IMR-90 (cell line): ENCODE data around the gene CLHC1. TPM values are rescaled to one million over a fixed set of nuclear protein-coding genes. Genes with fewer than 3 reads are reported as not detected.

ENCODE experiments used
- ATAC-seq: fragments of 200-7000 bp; cut with Tn5 transposase; 2 replicates; pipeline ENCODE4 v1.9.1; 2020; ENCODE audit warnings: low read depth, mild to moderate bottlenecking, moderate library complexity
- BruUV-seq: library from RNA; stranded (reverse); fragments of 400-500 nt; replicated peaks from 2 replicates; lab custom pipeline; 2021; lab: Mats Ljungman, UMichigan
- CTCF ChIA-PET: fragments of 300-600 bp; formaldehyde crosslinking; extraction: SDS; loops from one replicate; lab custom pipeline; 2021; ENCODE audit warnings: antibody characterized with exemption; lab: Yijun Ruan, JAX
- POLR2A ChIA-PET: fragments of 300-600 bp; sonication (Branson Sonifier 250); formaldehyde crosslinking; loops from one replicate; lab custom pipeline; 2022; ENCODE audit warnings: antibody characterized with exemption; ENCODE audit not compliant: unreplicated experiment; lab: Charles Lee
- DNase-seq: peaks from one replicate; pipeline ENCODE4 v3.0.0; 2013
- H2AFZ ChIP-seq: replicated peaks from 2 replicates; pipeline ENCODE3; 2013; ENCODE audit warnings: low read length, mild to moderate bottlenecking; ENCODE audit not compliant: poor library complexity
- H2AK5ac ChIP-seq: 2 replicates; pipeline ENCODE4 v1.6.1; 2013; ENCODE audit warnings: low read depth, low read length, inconsistent platforms
- H2AK9ac ChIP-seq: replicated peaks from 2 replicates; pipeline ENCODE3; 2013; ENCODE audit warnings: mild to moderate bottlenecking, low read depth, low read length, moderate library complexity; ENCODE audit not compliant: poor library complexity
- H2BK120ac ChIP-seq: 2 replicates; pipeline ENCODE4 v1.6.1; 2013; ENCODE audit warnings: low read depth, low read length, inconsistent platforms
- H2BK15ac ChIP-seq: 3 replicates; pipeline ENCODE4 v1.6.1; 2013; ENCODE audit warnings: low read depth, low read length, inconsistent platforms
- H2BK20ac ChIP-seq: 2 replicates; pipeline ENCODE4 v1.6.1; 2013; ENCODE audit warnings: low read depth, mild to moderate bottlenecking, inconsistent platforms, low read length, moderate library complexity
- H2BK5ac ChIP-seq: 2 replicates; pipeline ENCODE4 v1.6.1; 2013; ENCODE audit warnings: mild to moderate bottlenecking, low read depth, low read length, inconsistent platforms; ENCODE audit not compliant: poor library complexity, severe bottlenecking
- H3K14ac ChIP-seq: replicated peaks from 2 replicates; pipeline ENCODE4 v1.6.1; 2013; ENCODE audit warnings: low read depth, low read length, inconsistent platforms
- H3K18ac ChIP-seq: 2 replicates; pipeline ENCODE4 v1.6.1; 2013; ENCODE audit warnings: low read depth, low read length, control low read depth
- H3K23ac ChIP-seq: 2 replicates; pipeline ENCODE4 v1.6.1; 2013; ENCODE audit warnings: low read depth, low read length, inconsistent platforms
- H3K27ac ChIP-seq: 2 replicates; pipeline ENCODE4 v1.5.1; 2013; ENCODE audit warnings: mild to moderate bottlenecking, control low read depth, low read length; ENCODE audit not compliant: insufficient read depth
- H3K27me3 ChIP-seq: 2 replicates; pipeline ENCODE4 v1.6.1; 2013; ENCODE audit warnings: low read length; ENCODE audit not compliant: control insufficient read depth, insufficient read depth
- H3K36me3 ChIP-seq: 2 replicates; pipeline ENCODE4 v1.6.1; 2013; ENCODE audit warnings: low read length, mixed read lengths; ENCODE audit not compliant: control insufficient read depth, insufficient read depth
- H3K4ac ChIP-seq: 2 replicates; pipeline ENCODE4 v1.6.1; 2013; ENCODE audit warnings: low read depth, low read length, inconsistent platforms
- H3K4me1 ChIP-seq: 2 replicates; pipeline ENCODE4 v1.6.1; 2013; ENCODE audit warnings: low read length, mixed read lengths; ENCODE audit not compliant: control insufficient read depth, insufficient read depth
- H3K4me2 ChIP-seq: 2 replicates; pipeline ENCODE4 v1.6.1; 2013; ENCODE audit warnings: low read depth, mild to moderate bottlenecking, control low read depth, low read length, moderate library complexity
- H3K4me3 ChIP-seq: 2 replicates; pipeline ENCODE4 v1.5.1; 2013; ENCODE audit warnings: low read depth, mild to moderate bottlenecking, control low read depth, low read length, moderate library complexity; ENCODE audit not compliant: insufficient read depth
- H3K56ac ChIP-seq: 2 replicates; pipeline ENCODE4 v1.6.1; 2013; ENCODE audit warnings: low read length, inconsistent platforms; ENCODE audit not compliant: insufficient read depth; ENCODE audit errors: extremely low read depth
- H3K79me1 ChIP-seq, 2 experiments: 2 replicates each; pipeline ENCODE4 v1.6.1; 2013; ENCODE audit warnings: low read length in 2 of 2, inconsistent platforms in 1 of 2, low read depth in 1 of 2
- H3K9ac ChIP-seq: 2 replicates; pipeline ENCODE4 v1.6.1; 2013; ENCODE audit warnings: low read depth, low read length, control low read depth
- H3K9me1 ChIP-seq: 2 replicates; pipeline ENCODE4 v1.6.1; 2013; ENCODE audit warnings: low read length, inconsistent platforms; ENCODE audit not compliant: insufficient read depth
- H3K9me3 ChIP-seq: 2 replicates; pipeline ENCODE4 v1.6.1; 2013; ENCODE audit warnings: low read length; ENCODE audit not compliant: control insufficient read depth, insufficient read depth
- H4K20me1 ChIP-seq: 2 replicates; pipeline ENCODE4 v1.6.1; 2013; ENCODE audit warnings: low read length, inconsistent platforms; ENCODE audit not compliant: insufficient read depth
- H4K5ac ChIP-seq: 2 replicates; pipeline ENCODE4 v1.6.1; 2013; ENCODE audit warnings: mild to moderate bottlenecking, low read depth, low read length, control low read depth
- H4K8ac ChIP-seq, 2 experiments: 2 replicates each; pipeline ENCODE4 v1.6.1; 2013; ENCODE audit warnings: low read depth in 2 of 2, low read length in 2 of 2, control low read depth in 1 of 2, inconsistent platforms in 1 of 2
- H4K91ac ChIP-seq: 2 replicates; pipeline ENCODE4 v1.6.1; 2013; ENCODE audit warnings: low read depth, low read length, inconsistent platforms; ENCODE audit not compliant: insufficient read depth
- NFE2L2 ChIP-seq: fragments of 150-350 bp; IDR thresholded peaks from 2 replicates; pipeline ENCODE4 v1.6.1; 2016; ENCODE audit warnings: low read depth, mild to moderate bottlenecking, low read length
- WGBS, 2 experiments: methylation state at CpG; one replicate each; pipeline versions ENCODE4 v1.1.5 to v1.1.7; 2013; ENCODE audit warnings: missing lambda C conversion rate in 2 of 2; ENCODE audit not compliant: insufficient read length in 1 of 2; ENCODE audit errors: extremely low coverage in 2 of 2; 5-methylcytosine and 5-hydroxymethylcytosine counted together
- dilution Hi-C: fragments of 300-500 bp; cut with HindIII; formaldehyde crosslinking; loops from one replicate; pipeline ENCODE4 v1.14.3; 2018; ENCODE audit warnings: low sequenced_read_pairs; ENCODE audit not compliant: unreplicated experiment
- in situ Hi-C: fragments of 300-500 bp; cut with MboI; formaldehyde crosslinking; loops from 3 replicates; pipeline ENCODE4 v1.14.3; 2019; ENCODE audit warnings: low sequenced_read_pairs, inconsistent platforms, mixed read lengths
- intact Hi-C: fragments of 100-400 bp; cut with micrococcal nuclease; formaldehyde crosslinking; loops from 2 replicates; pipeline ENCODE4 v1.10.0; 2022
- polyA plus RNA-seq, 3 experiments: library from polyadenylated mRNA; depleted of rRNA; stranded (reverse); fragments of >200 nt; gene quantifications; 2 replicates each; pipeline ENCODE4 v1.2.3, GENCODE V29; 2012; ENCODE audit warnings: low replicate concordance in 1 of 3
- total RNA-seq: library from RNA; depleted of rRNA; stranded (reverse); fragments of >200 nt; gene quantifications from 2 replicates; pipeline ENCODE4 v1.2.3, GENCODE V29; 2012
- TF ChIP-seq, protein P1 (sequence below): fragments of 150-350 bp; IDR thresholded peaks from 2 replicates; pipeline ENCODE4 v1.6.1; 2017; ENCODE audit warnings: mild to moderate bottlenecking, antibody characterized with exemption, low read length, low read depth

CLHC1 gene
- total and polyA plus RNA-seq, 2 of the 4 experiments (the other 2 are of a cell fraction): 2.3 to 5.3 TPM

DNA sequence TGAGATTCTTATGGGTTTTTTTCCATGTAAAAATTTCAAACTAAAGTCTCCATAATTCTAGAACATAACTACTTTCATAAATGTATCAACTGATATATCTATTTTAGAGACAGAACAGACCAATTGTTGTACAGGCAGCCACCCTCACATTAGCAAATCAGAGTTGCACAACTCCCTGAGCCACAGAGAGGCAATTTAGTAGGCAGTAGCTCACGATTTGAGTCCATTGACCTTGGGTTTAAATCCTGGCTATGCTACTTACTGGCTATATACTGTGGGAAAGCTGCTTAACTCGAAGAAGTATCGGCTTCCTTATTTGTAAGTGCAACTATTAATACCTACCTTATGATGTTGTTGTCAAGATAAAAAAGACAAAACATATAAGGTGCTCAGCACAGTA lies 20.7 kb upstream of the CLHC1 start:
- Histone ChIP-seq H3K9ac (no peak overlapping the region), H3K56ac (no peak overlapping the region), H2BK15ac (no peak overlapping the region), H3K4me2 (no peak overlapping the region), H2BK20ac (no peak overlapping the region), H3K36me3 (peaks cover 23% of the 10 kb centered on the region), H3K9me1 (0 out of 2 replicates have a peak, but pooled peaks cover 3% of the 10 kb centered on the region), H3K27me3 (no peaks in the 10 kb centered on the region), H2AK5ac (no peak overlapping the region), H3K79me1 (peaks cover 0 to 2% of the 10 kb centered on the region in 2 experiments; a peak in 1 of 4 replicates), H4K20me1 (no peaks in the 10 kb centered on the region), H3K23ac (no peak overlapping the region), H2BK5ac (no peak overlapping the region), H3K9me3 (no peaks in the 10 kb centered on the region), H2AFZ (no peak overlapping the region), H4K5ac (no peak overlapping the region), H4K8ac (no peak overlapping the region), H3K4me3 (no peak overlapping the region), H3K27ac (no peak overlapping the region), H4K91ac (no peak overlapping the region), H2AK9ac (no peak overlapping the region), H3K4ac (no peak overlapping the region), H3K4me1 (no peaks in the 10 kb centered on the region), H3K18ac (no peak overlapping the region), H3K14ac (no peak overlapping the region), H2BK120ac (no peak overlapping the region)
- CTCF ChIA-PET: no interaction called here
- no TSS peak for BruUV-seq
- no CpG with 5 or more reads among the region's 3 CpGs for WGBS, 2 experiments
- no peak for DNase-seq
- no peak for ATAC-seq
- in situ Hi-C loops: no loop called here
- TF ChIP-seq, protein P1, sequence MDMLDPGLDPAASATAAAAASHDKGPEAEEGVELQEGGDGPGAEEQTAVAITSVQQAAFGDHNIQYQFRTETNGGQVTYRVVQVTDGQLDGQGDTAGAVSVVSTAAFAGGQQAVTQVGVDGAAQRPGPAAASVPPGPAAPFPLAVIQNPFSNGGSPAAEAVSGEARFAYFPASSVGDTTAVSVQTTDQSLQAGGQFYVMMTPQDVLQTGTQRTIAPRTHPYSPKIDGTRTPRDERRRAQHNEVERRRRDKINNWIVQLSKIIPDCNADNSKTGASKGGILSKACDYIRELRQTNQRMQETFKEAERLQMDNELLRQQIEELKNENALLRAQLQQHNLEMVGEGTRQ: no peak
- TF ChIP-seq NFE2L2: no peak
- POLR2A ChIA-PET: no interaction called here
- dilution Hi-C loops: no loop called here
- intact Hi-C loops: no loop called here
